ENCODE results near the gene NCK2.

- TF ChIP-seq CTCF (IDR thresholded peaks at IDR 0.05; ENCODE audit: low read depth, low read length, poor library complexity, severe bottlenecking) = no peak
- TF ChIP-seq EZH2phosphoT487 (IDR thresholded peaks at IDR 0.05; ENCODE audit: borderline replicate concordance, low read length) = no peak
Measured at GRCh38 chr2:105912081-105912480, 167.4 kb downstream of the NCK2 start.

Measured in DOHH2 (cell line).